ENCODE data around the gene CCK. TPM values are rescaled to one million over a fixed set of nuclear protein-coding genes. Genes with fewer than 3 reads are reported as not detected.

CCK gene
- total RNA-seq, 5 donors from 2014 or later (not counting 1 experiment from before 2014, with no cell fraction given), result not detected

DNA sequence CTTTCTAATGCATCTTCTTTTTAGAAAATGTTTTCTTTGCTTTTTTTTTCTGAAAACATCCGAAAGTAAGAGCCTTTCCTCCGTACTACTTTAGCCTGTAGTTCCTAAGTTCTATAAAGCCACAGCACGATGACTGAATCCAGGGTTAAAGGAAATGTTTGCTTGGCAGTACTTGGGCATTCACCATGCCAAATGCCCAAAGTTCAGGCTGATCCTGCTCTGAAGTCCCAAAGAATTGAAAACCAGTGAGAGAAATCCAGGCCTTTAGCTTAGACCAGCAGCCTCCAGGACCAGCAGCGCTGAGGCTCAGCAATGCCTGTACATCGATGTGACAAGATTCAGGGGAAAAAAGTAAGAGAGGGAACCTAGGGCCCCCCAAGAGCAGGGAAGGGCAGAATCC lies 35.1 kb downstream of the CCK start:
- no peak for ATAC-seq (replicated peaks in 1 of 4)
- Histone ChIP-seq H3K27ac (ENCODE audit: low read length) (no peak overlapping the region), H3K9me3 (no peaks in the 10 kb centered on the region), H3K4me1 (ENCODE audit: control insufficient read depth in 1 of 2, extremely low read depth in 1 of 2, insufficient read depth in 2 of 2, low read length in 2 of 2) (no peaks in the 10 kb centered on the region), H3K4me3 (ENCODE audit: control insufficient read depth in 1 of 2, extremely low read depth in 1 of 2, low read length in 1 of 2) (no peak overlapping the region), H3K27me3 (replicated peaks in 1 of 2; ENCODE audit: control insufficient read depth in 2 of 2, extremely low read depth in 1 of 2, insufficient read depth in 2 of 2, low read length in 1 of 2) (peaks cover 0 to 20% of the 10 kb centered on the region in 2 experiments), H3K36me3 (ENCODE audit: control insufficient read depth in 2 of 2, extremely low read depth in 1 of 2, insufficient read depth in 1 of 2, low read length in 1 of 2) (no peaks in the 10 kb centered on the region)
- no peaks in the 10 kb centered on the region for H3K4me1 Mint-ChIP-seq
- no peaks in the 10 kb centered on the region for H3K9me3 Mint-ChIP-seq
- peaks cover 19 to 20% of the 10 kb centered on the region in 2 donors for H3K27me3 Mint-ChIP-seq
- WGBS (ENCODE audit: insufficient coverage), result 100% methylated on average over 4 of the region's 5 CpGs
- no peak overlapping the region for H3K4me3 Mint-ChIP-seq
- ChIA-PET POLR2A (interaction anchor here in 1 of 2 donors (0.6 kb wide), 1 partner anchor 1817 kb away, joined by 3 read pairs; no protein-coding TSS in a partner anchor), CTCF (no interaction called here)
- no peak for DNase-seq
- peaks cover 3% of the 10 kb centered on the region for H3K36me3 Mint-ChIP-seq
- H3K27ac Mint-ChIP-seq, result no peak overlapping the region

DNA sequence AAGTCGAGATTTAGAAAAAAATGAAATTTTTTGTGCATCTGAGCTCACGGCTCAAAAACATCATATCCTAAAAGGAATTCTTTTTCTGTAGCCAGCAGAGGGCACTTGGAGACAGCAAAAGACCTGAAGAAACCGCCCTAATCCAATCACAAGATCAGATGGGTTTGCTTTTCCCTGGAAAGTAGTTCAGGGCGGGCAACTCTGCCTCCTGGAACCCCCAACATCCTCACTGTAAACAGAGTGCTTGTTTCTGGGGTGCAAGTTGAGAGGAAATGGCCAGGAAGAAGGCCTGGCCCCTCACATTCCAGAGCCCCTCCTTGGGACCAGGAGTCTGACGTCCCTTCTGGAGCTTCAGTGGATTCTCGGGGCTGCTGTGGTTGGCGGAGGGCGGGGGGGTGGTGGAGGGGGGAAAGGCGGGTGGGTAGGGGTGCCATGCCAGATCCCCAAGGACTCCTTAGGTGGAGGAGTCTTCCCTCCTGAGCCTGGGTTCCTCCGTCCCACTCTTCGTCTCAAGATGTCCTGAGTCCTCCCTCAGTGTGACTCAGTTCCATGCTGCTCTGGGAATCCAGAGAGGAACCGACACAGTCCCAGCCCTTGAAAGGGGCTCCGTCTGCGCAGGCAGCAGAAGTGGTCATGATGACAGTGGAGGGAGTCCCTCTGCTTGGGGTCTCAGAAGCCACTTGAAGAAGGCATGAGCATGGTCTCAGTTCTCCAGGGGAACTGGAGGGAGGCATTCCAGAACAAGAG lies 35.9 kb downstream of the CCK start:
- no peaks in the 10 kb centered on the region for H3K9me3 ChIP-seq
- no peak overlapping the region for H3K27ac ChIP-seq (ENCODE audit: low read length)
- ChIA-PET POLR2A (no interaction called here), CTCF (no interaction called here)
- no peak for DNase-seq
- 63% methylated on average over 3 of the region's 14 CpGs for WGBS (ENCODE audit: insufficient coverage)
- Mint-ChIP-seq H3K27ac (no peak overlapping the region), H3K27me3 (peaks cover 12% of the 10 kb centered on the region in 2 donors), H3K9me3 (no peaks in the 10 kb centered on the region), H3K4me3 (no peak overlapping the region), H3K4me1 (no peaks in the 10 kb centered on the region), H3K36me3 (peaks cover 7% of the 10 kb centered on the region)
- peaks cover 0 to 20% of the 10 kb centered on the region in 2 experiments for H3K27me3 ChIP-seq (replicated peaks in 1 of 2; ENCODE audit: control insufficient read depth in 2 of 2, extremely low read depth in 1 of 2, insufficient read depth in 2 of 2, low read length in 1 of 2)
- no peaks in the 10 kb centered on the region for H3K4me1 ChIP-seq (ENCODE audit: control insufficient read depth in 1 of 2, extremely low read depth in 1 of 2, insufficient read depth in 2 of 2, low read length in 2 of 2)
- H3K4me3 ChIP-seq (ENCODE audit: control insufficient read depth in 1 of 2, extremely low read depth in 1 of 2, low read length in 1 of 2), result no peak overlapping the region
- ATAC-seq (replicated peaks in 1 of 4), result no peak
- no peaks in the 10 kb centered on the region for H3K36me3 ChIP-seq (ENCODE audit: control insufficient read depth in 2 of 2, extremely low read depth in 1 of 2, insufficient read depth in 1 of 2, low read length in 1 of 2)

DNA sequence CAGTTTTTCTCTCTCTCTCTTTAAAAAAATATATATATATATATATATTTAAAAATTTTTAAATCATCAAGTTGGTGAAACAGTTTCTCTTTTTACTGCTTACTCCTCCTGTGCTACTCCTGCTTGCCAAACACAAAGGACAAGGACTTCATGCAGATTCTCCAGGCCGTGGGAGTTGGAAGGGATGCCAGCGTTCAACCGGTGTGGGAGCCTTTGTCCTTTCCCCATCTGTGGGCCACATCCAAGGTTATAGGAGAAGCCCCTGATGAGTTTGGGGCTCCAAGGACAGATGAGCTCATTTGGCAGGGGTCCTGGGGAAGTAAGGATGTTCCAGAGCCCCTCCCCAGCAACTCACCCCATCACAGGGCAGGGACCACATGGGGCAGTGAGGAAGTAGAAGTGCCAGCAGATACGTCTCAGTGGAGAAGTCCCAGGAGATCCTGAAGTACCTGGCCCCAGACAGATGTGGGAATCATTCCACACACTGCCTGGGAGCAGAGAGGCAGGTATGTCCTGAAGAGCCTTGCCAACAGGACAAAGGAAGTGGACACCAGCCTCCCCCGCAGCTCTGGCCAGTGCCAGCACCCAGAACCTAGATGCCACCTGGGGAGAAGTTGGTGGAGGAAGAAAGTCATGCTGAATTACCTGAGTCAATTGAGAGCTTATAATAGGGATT lies 36.6 kb downstream of the CCK start:
- Histone ChIP-seq H3K27me3 (replicated peaks in 1 of 2; ENCODE audit: control insufficient read depth in 2 of 2, extremely low read depth in 1 of 2, insufficient read depth in 2 of 2, low read length in 1 of 2) (peaks cover 0 to 20% of the 10 kb centered on the region in 2 experiments), H3K27ac (ENCODE audit: low read length) (no peak overlapping the region), H3K4me1 (ENCODE audit: control insufficient read depth in 1 of 2, extremely low read depth in 1 of 2, insufficient read depth in 2 of 2, low read length in 2 of 2) (no peaks in the 10 kb centered on the region), H3K4me3 (ENCODE audit: control insufficient read depth in 1 of 2, extremely low read depth in 1 of 2, low read length in 1 of 2) (no peak overlapping the region), H3K9me3 (no peaks in the 10 kb centered on the region), H3K36me3 (ENCODE audit: control insufficient read depth in 2 of 2, extremely low read depth in 1 of 2, insufficient read depth in 1 of 2, low read length in 1 of 2) (no peaks in the 10 kb centered on the region)
- POLR2A ChIA-PET, result no interaction called here
- DNase-seq (no peak), ATAC-seq (replicated peaks in 1 of 4) (no peak)
- Mint-ChIP-seq H3K9me3 (no peaks in the 10 kb centered on the region), H3K27me3 (peaks cover 5% of the 10 kb centered on the region in 2 donors), H3K4me1 (no peaks in the 10 kb centered on the region), H3K27ac (no peak overlapping the region), H3K4me3 (no peak overlapping the region), H3K36me3 (peaks cover 11% of the 10 kb centered on the region)
- 100% methylated on average over 2 of the region's 5 CpGs for WGBS (ENCODE audit: insufficient coverage)
- CTCF ChIA-PET, result interaction anchor here in 1 of 2 donors (0.7 kb wide), 1 partner anchor 9 kb away, joined by 3 read pairs; no protein-coding TSS in a partner anchor

DNA sequence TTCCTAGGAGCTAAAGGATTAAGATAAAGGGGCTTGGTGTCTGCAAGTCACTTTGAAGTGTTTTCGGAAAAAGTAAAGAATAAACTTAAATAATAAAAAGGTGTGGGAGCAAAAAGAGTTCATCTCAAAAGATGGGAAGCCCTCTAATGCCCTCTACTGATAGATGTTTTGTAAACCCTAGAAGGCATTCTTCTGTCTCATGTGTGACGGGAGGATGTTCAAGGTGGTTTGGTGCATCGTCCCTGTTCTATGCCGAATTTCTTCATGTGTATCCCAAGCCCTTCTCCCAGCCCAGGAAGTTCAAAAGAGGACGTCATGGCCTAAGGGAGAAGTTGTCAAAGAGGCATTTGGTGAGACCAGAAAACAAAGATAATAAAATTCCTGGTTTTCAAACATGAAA lies 37.2 kb downstream of the CCK start:
- H3K4me1 Mint-ChIP-seq, result no peaks in the 10 kb centered on the region
- H3K27me3 Mint-ChIP-seq, result no peaks in the 10 kb centered on the region
- H3K27ac Mint-ChIP-seq, result no peak overlapping the region
- H3K27ac ChIP-seq (ENCODE audit: low read length), result no peak overlapping the region
- ChIA-PET POLR2A (no interaction called here), CTCF (no interaction called here)
- no peak overlapping the region for H3K4me3 ChIP-seq (ENCODE audit: control insufficient read depth in 1 of 2, extremely low read depth in 1 of 2, low read length in 1 of 2)
- H3K4me1 ChIP-seq (ENCODE audit: control insufficient read depth in 1 of 2, extremely low read depth in 1 of 2, insufficient read depth in 2 of 2, low read length in 2 of 2), result no peaks in the 10 kb centered on the region
- no peak overlapping the region for H3K4me3 Mint-ChIP-seq
- no peaks in the 10 kb centered on the region for H3K9me3 ChIP-seq
- H3K36me3 ChIP-seq (ENCODE audit: control insufficient read depth in 2 of 2, extremely low read depth in 1 of 2, insufficient read depth in 1 of 2, low read length in 1 of 2), result peaks cover 3% of the 10 kb centered on the region in 2 donors
- DNase-seq (peak in 1 of 35 experiments; percentile 25), ATAC-seq (replicated peaks in 1 of 4) (peak in 1 of 4 experiments; percentile 58)
- WGBS (ENCODE audit: insufficient coverage), result no CpG with 5 or more reads among the region's 5 CpGs
- peaks cover 0 to 16% of the 10 kb centered on the region in 2 experiments for H3K27me3 ChIP-seq (replicated peaks in 1 of 2; ENCODE audit: control insufficient read depth in 2 of 2, extremely low read depth in 1 of 2, insufficient read depth in 2 of 2, low read length in 1 of 2)
- peaks cover 17% of the 10 kb centered on the region for H3K36me3 Mint-ChIP-seq
- H3K9me3 Mint-ChIP-seq, result no peaks in the 10 kb centered on the region

DNA sequence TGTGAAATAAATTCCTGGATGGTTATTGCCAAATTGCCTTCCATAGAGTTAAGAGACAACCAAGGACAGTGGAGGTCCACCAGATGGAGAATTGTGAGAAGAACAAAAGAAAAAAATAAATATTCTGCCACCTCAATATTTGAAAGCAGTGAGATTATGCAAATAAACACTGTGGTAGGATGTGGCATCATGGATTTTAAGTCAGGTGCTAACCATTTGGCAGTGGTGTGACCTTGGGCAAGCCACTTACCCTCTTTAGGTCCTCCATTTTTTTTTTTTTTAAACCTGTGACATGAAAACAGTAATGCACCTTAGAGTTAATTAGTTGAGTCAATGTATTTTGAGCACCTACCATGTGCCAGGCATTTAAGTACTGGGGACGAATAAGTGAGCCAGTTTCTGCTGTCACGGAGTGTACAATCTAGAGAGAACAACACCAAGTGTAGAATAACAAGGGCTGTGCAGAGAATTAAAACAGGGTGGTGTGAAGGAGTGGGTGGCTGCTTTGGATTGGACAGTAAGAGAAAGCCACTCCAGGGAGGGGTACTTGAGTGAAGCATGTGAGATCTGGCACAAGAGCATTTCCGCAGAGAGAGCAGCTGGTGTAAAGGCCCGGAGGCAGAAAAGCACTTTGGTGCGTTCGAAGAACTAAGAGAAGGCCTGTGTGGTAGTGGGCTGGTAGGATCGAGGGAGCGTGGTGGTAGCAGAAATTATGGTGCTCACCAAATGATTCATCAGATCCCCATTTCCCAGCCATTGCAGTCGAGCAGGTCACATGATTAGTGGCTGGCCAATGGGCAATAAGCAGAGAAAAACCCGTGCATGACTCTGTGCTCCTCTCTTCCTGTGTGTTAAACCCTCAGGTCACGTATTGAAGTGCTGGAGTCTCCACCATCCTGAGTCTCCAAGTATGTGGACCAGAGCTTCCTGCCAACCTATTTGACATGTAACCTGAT lies 39.2 kb downstream of the CCK start:
- H3K27ac ChIP-seq (ENCODE audit: low read length), result no peak overlapping the region
- H3K4me1 ChIP-seq (ENCODE audit: control insufficient read depth in 1 of 2, extremely low read depth in 1 of 2, insufficient read depth in 2 of 2, low read length in 2 of 2), result no peaks in the 10 kb centered on the region
- H3K4me3 ChIP-seq (ENCODE audit: control insufficient read depth in 1 of 2, extremely low read depth in 1 of 2, low read length in 1 of 2), result no peak overlapping the region
- POLR2A ChIA-PET, result no interaction called here
- CTCF ChIA-PET, result no interaction called here
- peaks cover 0 to 15% of the 10 kb centered on the region in 2 experiments for H3K27me3 ChIP-seq (replicated peaks in 1 of 2; ENCODE audit: control insufficient read depth in 2 of 2, extremely low read depth in 1 of 2, insufficient read depth in 2 of 2, low read length in 1 of 2)
- H3K9me3 ChIP-seq, result no peaks in the 10 kb centered on the region
- H3K4me3 Mint-ChIP-seq, result no peak overlapping the region
- no peaks in the 10 kb centered on the region for H3K4me1 Mint-ChIP-seq
- 81% methylated on average over 5 of the region's 11 CpGs for WGBS (ENCODE audit: insufficient coverage)
- DNase-seq (no peak), ATAC-seq (replicated peaks in 1 of 4) (no peak)
- H3K27ac Mint-ChIP-seq, result no peak overlapping the region
- H3K36me3 ChIP-seq (ENCODE audit: control insufficient read depth in 2 of 2, extremely low read depth in 1 of 2, insufficient read depth in 1 of 2, low read length in 1 of 2), result peaks cover 15 to 17% of the 10 kb centered on the region in 2 donors
- no peaks in the 10 kb centered on the region for H3K9me3 Mint-ChIP-seq
- no peaks in the 10 kb centered on the region for H3K27me3 Mint-ChIP-seq
- H3K36me3 Mint-ChIP-seq, result peaks cover 29% of the 10 kb centered on the region

All from T-cell (primary cell).